ENCODE measurements around the gene GALT. TPM values are rescaled to one million over a fixed set of nuclear protein-coding genes. Genes with fewer than 3 reads are reported as not detected.

Gene GALT
- total RNA-seq, 1 donor from 2014 or later = 35.5 TPM

DNA sequence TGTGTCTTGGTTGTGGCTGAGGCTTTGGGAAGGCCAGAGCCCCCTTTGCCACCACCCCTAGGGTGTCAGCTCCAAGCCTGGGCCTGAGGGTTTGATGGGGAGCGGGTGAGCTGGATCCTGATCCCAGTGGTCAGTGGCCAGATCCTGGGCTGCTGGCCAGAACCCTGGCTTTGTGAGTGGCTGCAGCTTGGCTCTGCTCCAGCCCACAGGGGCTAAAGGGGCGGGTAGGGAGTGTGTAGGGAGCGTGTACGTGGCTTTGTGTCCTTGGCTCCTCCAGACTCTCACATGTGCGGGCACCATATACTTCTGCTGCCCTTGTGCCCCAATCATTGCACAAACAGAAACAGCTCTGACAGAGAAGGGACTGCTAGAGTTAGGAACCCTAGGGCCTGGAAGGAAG, 4.3 kb downstream of the GALT start:
- no peak overlapping the region for H3K4me3 Mint-ChIP-seq (ENCODE audit: unreplicated experiment)
- TF ChIP-seq, protein P1, sequence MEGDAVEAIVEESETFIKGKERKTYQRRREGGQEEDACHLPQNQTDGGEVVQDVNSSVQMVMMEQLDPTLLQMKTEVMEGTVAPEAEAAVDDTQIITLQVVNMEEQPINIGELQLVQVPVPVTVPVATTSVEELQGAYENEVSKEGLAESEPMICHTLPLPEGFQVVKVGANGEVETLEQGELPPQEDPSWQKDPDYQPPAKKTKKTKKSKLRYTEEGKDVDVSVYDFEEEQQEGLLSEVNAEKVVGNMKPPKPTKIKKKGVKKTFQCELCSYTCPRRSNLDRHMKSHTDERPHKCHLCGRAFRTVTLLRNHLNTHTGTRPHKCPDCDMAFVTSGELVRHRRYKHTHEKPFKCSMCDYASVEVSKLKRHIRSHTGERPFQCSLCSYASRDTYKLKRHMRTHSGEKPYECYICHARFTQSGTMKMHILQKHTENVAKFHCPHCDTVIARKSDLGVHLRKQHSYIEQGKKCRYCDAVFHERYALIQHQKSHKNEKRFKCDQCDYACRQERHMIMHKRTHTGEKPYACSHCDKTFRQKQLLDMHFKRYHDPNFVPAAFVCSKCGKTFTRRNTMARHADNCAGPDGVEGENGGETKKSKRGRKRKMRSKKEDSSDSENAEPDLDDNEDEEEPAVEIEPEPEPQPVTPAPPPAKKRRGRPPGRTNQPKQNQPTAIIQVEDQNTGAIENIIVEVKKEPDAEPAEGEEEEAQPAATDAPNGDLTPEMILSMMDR (IDR thresholded peaks at IDR 0.05) = no peak
- H3K9me3 Mint-ChIP-seq (ENCODE audit: low read depth) = no peaks in the 10 kb centered on the region
- peak overlapping the region; percentile 98 for H3K27ac Mint-ChIP-seq (ENCODE audit: unreplicated experiment)
- peaks cover 9% of the 10 kb centered on the region for H3K36me3 Mint-ChIP-seq (ENCODE audit: low read depth)
- H3K27me3 Mint-ChIP-seq (ENCODE audit: low read depth) = no peaks in the 10 kb centered on the region
- H3K4me1 Mint-ChIP-seq (ENCODE audit: low read depth) = peaks cover 73% of the 10 kb centered on the region
- no peak for DNase-seq (ENCODE audit: low spot score)

DNA sequence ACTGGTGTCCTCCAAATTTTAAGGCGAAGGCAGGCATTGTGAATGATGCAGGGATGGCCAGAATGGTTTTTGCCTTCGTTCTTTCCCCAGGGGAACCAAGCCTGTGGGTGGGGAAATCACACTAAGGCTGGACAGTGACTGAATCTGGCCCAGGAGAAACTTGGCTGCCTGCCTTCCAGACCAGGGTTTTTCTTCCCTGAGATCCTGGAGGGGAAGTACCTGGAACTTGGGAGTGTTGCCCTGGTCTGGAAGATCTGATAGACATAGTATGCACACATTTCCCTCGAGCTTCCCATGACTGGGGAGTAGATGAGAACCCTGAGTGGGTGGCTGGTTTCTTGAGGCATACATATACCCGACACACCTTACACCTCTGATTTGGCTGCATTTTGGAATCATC, 4.8 kb downstream of the GALT start:
- DNase-seq (ENCODE audit: low spot score) = no peak
- TF ChIP-seq, protein P1 (IDR thresholded peaks at IDR 0.05) = no peak
- H3K4me3 Mint-ChIP-seq (ENCODE audit: unreplicated experiment) = peak overlapping the region; percentile 81
- peaks cover 68% of the 10 kb centered on the region for H3K4me1 Mint-ChIP-seq (ENCODE audit: low read depth)
- peak overlapping the region; percentile 98 for H3K27ac Mint-ChIP-seq (ENCODE audit: unreplicated experiment)
- H3K36me3 Mint-ChIP-seq (ENCODE audit: low read depth) = peaks cover 11% of the 10 kb centered on the region
- H3K9me3 Mint-ChIP-seq (ENCODE audit: low read depth) = no peaks in the 10 kb centered on the region
- H3K27me3 Mint-ChIP-seq (ENCODE audit: low read depth) = no peaks in the 10 kb centered on the region

DNA sequence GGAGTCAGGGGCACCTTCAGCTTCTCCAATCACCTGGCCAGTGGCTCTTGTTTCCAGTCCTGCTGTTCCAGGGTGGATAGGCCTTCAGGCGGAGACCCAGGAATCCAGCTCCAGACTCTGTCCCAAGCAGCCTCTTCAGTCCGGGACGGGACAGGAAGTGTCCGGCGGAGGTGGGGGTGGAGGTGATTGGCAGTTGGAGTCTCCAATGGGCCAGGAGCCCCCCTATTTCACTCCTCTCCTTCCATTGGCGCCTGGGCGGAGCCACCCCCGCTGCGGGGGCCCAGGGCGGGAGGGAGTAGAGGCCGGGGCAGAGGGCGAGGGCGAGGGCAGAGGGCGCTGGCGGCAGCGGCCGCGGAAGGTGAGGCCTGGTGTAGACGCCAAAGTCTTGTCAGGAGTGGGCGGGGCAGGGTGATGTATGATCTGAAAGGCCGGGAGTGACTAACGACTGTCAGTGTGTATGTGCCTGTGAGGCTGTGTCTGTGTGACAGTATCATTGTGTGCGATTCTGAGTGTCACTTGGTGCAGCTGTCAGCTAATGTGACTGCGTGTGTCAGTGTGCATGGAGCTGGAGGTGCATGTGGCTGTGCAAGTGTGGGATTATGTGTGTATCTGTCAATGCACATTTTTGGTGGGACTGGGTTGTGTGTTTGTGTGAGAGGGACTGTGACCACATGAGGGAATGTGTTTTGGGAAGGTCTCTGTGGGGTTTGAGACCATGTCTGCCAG, 5.6 kb downstream of the GALT start, which contains the start of gene IL11RA:
Gene IL11RA (plus strand): TSS at position 310 of the 726 bp plus-strand sequence. CDS start 3,033 bp downstream, outside the sequence.
- Mint-ChIP-seq H3K27me3 (ENCODE audit: low read depth) (no peaks in the 10 kb centered on the region), H3K36me3 (ENCODE audit: low read depth) (peaks cover 11% of the 10 kb centered on the region), H3K27ac (ENCODE audit: unreplicated experiment) (peak within 1 kb of the TSS; percentile 98), H3K4me1 (ENCODE audit: low read depth) (peaks cover 65% of the 10 kb centered on the region), H3K4me3 (ENCODE audit: unreplicated experiment) (peak within 1 kb of the TSS; percentile 81), H3K9me3 (ENCODE audit: low read depth) (no peaks in the 10 kb centered on the region)
- TF ChIP-seq, protein P1 (IDR thresholded peaks at IDR 0.05) = no peak
- DNase-seq (ENCODE audit: low spot score) = no peak

DNA sequence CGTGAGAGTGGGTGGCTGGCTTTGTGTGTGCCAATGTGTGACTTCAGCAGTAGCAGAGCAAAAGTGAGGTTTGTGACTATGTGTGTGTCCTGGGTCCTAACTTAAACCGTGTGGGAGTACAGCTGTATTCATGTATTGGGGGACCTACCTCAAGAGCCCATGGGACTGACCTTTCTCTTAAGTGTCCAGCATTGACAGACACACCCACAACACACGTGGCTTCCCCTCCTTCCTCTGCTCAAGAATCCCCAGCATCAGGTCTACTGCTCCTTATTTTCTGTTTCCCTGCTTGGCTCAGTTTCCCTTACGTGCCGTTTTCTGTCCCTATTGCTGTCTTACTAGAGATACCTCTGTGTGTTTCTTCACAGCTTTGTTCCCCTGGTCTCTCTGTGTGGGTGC, 6.1 kb downstream of the GALT start:
- Mint-ChIP-seq H3K4me3 (ENCODE audit: unreplicated experiment) (peak overlapping the region; percentile 81), H3K36me3 (ENCODE audit: low read depth) (peaks cover 11% of the 10 kb centered on the region), H3K27me3 (ENCODE audit: low read depth) (no peaks in the 10 kb centered on the region), H3K4me1 (ENCODE audit: low read depth) (peaks cover 59% of the 10 kb centered on the region), H3K27ac (ENCODE audit: unreplicated experiment) (peak overlapping the region; percentile 98), H3K9me3 (ENCODE audit: low read depth) (no peaks in the 10 kb centered on the region)
- TF ChIP-seq, protein P1 (IDR thresholded peaks at IDR 0.05) = no peak
- no peak for DNase-seq (ENCODE audit: low spot score)

DNA sequence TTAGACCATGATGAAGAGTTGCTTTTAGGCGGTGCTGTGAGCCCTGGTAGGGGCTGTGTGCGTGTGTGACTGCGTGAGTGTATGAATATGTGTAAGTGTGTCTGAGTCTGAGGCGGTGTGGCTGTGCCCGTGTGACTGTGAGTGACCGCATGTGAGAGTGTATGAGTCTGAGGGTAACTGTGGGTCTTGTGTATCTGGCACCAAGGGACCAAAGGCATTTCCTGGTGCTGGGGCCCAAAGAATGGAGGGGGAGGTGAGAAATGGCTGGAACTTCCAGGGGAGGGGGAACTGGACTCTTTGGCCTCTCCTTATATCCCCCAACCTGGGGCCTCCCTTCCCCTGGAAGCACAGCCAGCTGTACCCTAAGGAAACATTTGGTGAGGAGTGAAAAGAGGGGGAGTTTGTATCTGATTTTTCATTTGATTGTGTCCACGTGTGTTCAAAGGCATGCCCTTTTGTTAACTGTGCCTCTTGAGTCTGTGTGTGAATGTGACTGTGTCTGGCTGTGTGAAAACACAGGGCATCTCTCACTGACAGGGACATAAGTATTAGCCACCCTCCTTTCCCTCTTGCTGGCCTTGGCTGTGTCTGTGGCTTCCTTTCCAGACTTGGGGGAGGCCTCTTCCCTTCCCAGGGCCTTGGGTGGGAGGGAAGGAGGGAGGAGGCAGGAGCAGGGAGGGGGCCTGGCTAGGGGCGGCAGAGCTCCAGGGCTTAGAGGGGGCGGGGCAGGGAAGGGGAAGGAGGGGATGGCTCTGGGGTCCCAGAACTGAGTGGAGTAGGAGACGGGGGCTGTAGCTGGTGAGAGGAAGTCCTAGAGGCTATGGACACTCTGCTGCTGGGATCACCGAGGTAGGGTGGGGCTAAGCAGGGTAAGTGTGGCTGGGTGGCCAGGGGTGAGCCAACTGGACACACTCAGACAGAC, 6.9 kb downstream of the GALT start:
- peak overlapping the region; percentile 98 for H3K27ac Mint-ChIP-seq (ENCODE audit: unreplicated experiment)
- no peak for DNase-seq (ENCODE audit: low spot score)
- H3K36me3 Mint-ChIP-seq (ENCODE audit: low read depth) = peaks cover 10% of the 10 kb centered on the region
- H3K9me3 Mint-ChIP-seq (ENCODE audit: low read depth) = no peaks in the 10 kb centered on the region
- H3K4me1 Mint-ChIP-seq (ENCODE audit: low read depth) = peaks cover 51% of the 10 kb centered on the region
- H3K27me3 Mint-ChIP-seq (ENCODE audit: low read depth) = no peaks in the 10 kb centered on the region
- TF ChIP-seq, protein P1 (IDR thresholded peaks at IDR 0.05) = no peak
- H3K4me3 Mint-ChIP-seq (ENCODE audit: unreplicated experiment) = peak overlapping the region; percentile 81

Data from chondrocyte (in vitro differentiated cells).